Measurements from ENCODE around the gene YY1. TPM values are rescaled to one million over a fixed set of nuclear protein-coding genes. Genes with fewer than 3 reads are reported as not detected.
"Not testable (repeated sequence)": the region's sequence is repeated elsewhere in the genome, so short reads cannot be mapped to it uniquely, and the experiment has no call there.

YY1 gene
- total RNA-seq, 1 experiment from 2014 or later = 44.1 TPM

DNA sequence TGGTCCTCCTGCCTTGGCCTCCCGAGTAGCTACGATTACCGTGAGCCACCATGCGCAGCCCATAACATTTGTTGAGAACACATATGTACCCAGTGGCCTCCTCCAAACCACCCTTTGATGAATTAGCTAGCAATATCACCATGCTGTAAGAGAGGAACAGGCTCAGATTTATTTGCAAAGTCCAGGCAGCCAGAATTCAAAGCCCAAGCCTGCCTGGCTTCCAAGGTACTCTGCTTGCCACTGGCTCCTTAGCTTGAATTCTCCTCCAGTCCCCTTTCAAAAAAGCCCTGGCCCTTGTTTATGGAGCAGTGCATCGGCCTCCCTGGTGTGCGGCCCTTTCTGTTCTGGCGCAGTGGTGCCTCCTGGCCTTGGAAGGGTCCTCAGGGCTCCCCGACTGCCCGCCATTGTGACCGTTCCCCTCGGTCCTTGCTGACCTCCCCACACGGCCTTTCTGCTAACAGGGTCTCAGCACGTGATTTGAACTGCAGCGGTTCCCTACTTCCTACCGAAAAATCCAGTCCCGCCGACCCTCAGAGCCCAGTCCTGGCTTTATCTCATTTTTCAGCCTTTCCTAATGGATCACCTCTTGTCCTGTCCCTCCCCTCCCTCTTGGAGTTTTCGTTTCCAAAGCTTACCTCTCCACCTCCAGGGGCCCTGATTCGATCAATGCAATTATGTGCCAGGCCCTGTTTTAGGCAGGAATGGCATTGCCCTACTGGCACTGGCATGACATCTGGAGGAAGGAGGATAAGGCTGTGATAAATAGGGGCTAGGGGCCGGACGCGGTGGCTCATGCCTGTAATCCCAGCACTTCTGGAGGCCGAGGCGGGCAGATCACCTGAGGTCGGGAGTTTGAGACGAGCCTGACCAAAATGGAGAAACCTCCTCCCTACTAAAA is 45.3 kb downstream of the YY1 start:
- no peak for DNase-seq (ENCODE audit: low read depth)

DNA sequence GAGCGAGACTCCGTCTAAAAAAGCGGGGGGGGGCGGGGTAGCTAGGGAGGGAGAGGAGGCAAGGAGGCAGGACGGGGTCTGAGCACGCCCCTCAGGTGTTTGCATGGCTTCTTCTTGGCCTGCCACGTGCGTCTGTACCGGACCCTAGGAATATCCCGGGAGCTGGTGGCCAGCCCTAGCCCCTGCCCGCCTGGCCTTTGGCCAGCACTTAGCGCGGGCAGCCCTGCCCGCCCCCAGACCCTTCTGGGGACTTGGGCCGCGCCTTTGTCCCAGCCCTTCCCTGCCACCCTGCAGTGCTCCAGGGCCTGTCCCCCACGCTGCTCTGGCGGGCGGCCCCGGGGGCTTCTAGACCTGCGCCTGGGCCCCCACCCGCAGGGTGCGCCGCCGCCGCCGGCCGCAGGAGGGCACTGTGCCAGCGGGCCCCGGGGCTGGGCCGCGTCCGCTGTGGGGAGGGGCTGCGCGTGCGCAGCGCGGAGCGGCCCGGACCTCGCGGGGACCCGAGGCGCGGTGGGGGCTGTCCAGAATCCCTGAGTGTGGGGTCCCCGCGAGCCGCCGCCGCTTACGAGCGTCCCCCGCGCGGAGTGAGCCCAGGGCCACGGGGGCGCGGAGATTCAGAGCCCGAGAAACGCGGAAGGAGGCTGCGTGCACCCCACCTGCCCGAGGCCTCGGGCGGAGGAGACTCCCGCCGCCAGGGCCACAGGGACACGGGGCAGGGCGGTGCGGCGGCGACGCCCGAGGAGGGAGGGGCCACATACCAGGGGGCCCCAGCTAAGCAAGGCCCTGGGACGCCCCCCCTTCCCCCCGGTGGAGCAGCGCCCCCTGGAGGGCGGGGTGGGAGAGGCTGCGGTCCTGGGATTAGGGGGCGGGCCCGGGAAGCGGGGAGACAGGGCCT is 46.3 kb downstream of the YY1 start:
- peak; percentile 79 for DNase-seq (ENCODE audit: low read depth)

DNA sequence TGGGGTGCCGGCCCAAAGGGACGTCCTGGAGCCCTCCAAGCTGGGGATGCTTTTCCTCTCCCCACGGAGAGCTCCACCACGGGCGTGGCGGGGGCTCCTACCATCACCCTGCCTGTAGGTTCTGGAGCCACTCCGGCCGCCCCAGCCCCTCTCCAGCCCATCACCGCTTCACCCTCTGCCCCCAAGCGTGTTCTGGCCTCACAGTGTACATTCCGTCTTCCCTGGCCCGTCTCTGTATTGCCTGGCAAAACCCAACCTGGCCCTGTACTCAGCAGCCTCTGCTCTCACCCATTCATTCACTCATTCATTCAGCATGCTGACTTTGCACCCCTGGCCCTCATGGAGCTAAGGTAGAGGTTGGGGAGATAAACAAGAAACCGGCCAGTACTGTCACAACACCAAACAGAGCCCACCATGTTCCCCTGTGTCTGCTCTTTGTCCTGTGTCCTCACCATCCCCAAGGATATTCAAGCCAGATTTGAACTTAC is 47.0 kb downstream of the YY1 start:
- no peak for DNase-seq (ENCODE audit: low read depth)

DNA sequence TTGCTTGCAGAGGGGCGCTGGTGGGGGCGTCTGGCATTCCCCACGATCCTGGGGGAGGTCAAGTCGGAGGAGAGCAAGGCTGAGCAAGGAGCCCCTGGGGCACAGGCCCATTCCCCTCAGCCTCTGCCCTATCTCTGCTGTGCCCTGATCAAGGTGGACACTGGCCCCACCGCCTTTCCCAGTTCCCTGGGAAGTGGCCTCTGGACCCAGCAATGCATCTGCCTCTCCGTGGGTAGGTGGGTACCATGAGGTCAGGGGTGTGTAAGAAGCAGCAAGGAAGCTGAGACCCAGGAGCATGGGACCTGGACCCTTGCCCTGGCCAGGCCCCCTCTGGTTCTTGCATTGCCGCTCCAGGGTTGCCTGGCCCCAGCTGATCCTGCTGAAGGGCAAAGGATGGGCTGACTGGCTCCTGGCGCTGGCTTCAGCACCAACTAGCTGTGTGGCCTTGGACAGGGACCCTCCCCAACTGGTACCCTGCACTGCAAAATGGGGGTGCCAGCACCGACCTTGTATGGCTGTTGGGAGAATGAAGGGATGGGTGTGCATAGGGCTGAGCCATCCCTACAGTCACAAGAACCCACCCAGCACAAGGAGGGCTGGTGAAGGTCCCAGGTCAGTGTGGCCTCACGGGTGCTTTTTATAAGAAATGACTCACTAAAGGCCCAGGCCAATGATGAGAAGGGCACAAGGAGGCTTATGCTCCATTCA is 47.7 kb downstream of the YY1 start:
- DNase-seq (ENCODE audit: low read depth) = no peak

DNA sequence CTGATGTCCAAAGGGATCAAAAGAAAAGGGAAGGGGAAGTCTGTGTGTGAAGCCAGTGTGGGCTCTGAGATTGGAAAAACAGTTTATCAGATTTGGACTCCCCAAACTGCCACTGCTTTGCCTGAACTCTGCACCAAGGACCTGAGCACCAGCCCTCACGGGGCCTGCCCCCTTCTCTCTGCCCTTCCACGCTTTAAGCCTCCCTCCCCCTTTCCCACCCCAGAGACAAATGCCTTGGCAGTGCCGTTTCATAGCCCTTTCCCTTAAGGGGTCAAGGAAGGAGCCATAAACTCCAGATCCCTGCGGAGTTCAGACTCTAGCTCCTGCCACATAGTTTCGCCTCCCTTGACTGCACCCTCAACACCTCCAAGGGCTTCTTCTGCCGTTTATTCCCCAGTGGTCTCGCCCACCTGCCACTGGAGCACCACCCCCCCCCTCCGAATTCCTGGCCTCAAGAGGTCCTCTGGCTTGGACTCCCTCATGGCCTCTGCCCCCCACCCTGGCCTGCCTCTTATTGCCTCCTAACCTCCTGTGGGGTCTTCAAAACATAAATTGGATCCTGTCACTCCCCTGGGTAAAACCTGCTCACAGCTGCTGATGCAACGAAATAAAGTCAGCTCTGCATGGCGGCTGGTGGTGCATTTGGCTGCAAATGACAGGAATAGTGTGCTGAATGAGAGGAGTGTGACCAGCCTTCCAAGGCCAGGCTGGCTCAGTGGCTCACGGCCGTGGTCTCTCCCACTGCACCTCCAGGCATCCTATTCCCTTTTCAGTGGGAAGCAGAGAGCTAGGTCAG is 48.5 kb downstream of the YY1 start:
- DNase-seq (ENCODE audit: low read depth) = no peak

DNA sequence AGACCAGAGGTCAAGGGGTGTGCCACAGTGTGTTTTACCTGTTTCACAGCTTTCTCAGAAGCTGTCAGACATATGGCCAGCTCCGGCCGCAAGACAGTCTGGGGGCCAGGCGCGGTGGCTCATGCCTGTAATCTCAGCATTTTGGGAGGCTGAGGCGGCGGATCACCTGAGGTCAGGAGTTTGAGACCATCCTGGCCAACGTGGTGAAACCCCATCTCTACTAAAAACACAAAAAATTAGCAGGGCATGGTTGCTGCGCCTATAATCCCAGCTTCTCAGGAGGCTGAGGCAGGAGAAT is 49.0 kb downstream of the YY1 start:
- not testable (repeated sequence) for DNase-seq (ENCODE audit: low read depth)

DNA sequence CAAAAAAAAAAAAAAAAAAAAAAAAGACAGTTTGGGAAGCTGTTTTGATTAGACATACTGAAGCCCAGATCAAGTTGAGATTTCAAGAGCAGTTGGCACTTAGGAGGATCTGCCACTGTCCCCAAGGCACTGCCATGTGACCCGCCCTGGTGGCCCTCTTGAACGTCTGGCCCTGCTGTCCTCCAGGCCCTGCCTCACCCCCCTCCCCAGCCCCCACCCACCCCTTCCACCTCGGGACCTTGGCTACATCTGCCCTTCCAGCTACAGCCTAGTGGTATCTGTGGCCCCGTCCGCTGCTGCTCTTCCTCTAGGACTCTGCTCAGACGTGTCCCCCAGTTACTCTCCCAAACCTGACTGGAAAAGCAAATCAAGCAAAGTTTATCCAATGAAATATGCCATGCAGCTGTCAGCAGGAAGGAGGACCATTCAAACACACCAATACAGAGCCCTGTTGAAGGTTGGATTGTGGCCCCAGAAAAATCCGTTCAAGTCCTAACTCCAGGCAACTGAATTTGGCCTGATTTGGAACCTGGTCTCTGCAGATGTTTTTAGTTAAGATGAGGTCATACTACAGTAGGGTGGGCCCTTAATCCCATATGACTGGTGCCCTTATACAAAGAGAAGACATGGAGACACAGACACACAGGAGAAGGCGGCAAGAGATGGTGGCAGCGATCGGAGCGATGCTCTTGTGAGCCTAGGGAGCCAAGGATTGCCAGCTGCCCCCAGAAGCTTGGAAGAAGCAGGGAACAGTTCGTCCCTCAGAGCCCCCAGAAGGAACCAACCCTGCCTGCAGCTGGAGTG is 49.6 kb downstream of the YY1 start:
- no peak for DNase-seq (ENCODE audit: low read depth)

DNA sequence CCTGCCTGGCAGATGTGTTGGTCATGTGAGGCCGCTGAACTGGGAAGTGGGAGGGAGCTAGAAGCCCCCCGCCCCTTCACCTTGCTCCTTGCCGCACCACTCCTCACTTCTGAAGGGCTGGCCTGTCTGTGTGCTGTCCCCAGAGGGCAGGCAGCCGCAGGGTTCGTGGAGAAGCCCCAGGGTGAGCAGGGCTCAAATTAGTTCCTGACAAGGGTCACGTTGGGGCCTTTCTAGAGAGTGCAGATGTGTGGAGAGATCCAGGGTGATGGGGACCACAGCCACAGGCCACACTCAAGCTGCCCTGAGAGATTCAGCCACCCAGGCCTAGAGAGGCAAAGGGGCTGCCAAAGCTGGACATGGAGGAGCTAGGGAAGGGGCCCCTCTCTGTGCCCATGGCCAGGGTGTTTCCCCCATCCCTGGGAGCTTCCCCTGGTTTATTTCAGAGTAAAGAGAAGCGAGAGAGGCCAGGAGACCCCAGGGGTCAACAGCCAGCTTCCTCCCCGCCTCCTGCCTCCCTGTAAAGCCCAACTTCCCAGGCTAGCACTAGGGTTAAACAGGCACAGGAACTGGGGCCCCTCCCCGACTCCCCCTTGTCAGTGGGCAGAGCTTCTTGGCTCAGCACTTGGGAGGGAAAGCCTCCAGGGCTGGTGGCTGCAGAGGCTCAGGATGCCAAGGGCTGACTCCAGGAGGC is 51.1 kb downstream of the YY1 start:
- no peak for DNase-seq (ENCODE audit: low read depth)

DNA sequence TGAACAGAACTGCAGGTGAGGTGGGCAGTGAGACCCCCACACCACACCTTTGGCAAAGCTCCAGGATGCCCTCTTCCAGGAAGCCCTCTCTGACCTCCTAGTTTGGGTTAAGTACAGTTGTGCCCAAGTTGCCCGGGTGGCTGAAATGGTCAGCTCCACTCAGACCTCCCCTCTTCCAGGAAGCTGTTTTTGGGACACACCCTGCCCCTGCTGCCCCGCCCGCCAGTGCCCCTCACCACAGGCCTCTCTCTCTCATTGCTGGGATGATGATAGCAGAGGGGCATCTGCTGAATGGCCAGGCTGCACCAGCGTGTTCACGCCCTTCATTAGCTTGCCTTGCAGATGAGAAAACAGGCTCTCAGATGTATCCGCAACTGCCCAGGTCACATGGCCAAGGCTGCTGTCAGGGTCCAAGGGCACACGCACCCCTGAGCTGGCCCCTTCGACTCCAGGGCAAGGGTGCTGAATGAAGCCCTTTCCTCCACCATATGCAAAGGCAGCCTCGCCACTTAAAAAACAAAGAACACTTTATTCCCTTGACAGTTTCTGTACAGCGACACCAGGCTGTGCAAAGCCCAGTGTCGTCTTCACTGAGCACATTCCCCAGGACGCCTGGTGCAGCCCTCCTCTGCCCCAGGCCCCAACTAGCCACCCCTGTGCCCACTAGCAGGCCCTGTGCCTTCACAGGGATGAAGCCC is 51.8 kb downstream of the YY1 start:
- DNase-seq (ENCODE audit: low read depth) = no peak

DNA sequence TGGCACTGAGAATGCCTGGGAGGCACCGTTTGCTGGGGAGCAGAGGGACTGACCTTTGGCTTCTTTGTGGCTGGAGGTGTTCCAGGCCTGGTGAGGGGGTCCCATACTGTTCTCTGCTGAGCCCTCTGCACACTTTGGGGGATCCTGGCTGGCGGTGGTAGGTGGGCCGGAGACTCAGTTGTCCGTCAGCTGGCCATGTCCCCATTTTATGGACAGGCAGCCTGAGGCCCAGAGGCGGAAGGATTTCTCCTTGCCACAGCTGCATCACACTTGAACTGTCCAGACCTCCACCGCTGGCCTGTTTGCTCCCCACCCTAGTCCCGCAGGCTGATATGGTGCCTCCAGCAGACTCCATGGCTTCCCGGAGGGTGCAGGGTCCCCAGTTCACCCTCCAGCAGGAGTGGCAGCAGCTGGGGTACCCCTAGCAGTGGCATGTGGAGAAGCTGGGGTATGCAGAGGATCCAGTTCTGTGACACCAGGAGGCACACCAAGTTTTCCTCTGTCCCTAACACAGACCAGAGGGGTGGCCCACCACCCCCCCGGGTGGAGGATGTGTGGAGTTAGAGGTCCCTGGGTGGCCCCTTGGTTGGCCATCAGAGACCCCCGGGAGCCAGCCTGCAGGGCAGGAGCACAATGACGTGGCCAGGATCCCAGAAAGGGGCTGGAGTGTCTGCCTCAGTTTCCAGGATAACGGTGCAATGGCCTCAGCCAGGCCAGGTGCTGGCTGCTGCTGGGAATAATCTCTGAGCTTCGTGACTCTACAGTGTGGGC is 52.5 kb downstream of the YY1 start:
- no peak for DNase-seq (ENCODE audit: low read depth)

DNA sequence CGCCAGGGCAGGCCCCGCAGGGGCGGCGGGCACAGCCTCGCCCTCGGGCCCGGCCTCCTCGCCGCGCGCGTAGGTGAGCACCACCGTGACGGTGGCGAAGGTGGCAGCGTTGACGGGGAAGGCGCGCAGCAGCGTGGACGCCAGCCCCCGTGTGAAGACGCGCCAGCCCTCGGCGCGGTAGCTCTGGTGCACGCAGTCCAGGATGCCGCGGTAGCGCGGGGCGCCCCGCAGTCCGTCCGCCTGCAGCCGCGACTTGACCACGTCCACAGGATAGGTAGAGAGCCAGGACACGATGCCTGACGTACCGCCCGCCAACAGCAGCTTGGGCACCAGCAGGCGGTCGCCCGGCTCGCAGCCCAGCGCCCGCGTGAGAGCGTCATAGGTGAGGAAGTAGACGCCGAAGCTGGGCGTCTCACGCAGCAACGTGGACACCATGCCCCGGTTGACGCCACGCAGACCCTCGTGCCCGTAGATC is 53.4 kb downstream of the YY1 start:
- DNase-seq (ENCODE audit: low read depth) = no peak

DNA sequence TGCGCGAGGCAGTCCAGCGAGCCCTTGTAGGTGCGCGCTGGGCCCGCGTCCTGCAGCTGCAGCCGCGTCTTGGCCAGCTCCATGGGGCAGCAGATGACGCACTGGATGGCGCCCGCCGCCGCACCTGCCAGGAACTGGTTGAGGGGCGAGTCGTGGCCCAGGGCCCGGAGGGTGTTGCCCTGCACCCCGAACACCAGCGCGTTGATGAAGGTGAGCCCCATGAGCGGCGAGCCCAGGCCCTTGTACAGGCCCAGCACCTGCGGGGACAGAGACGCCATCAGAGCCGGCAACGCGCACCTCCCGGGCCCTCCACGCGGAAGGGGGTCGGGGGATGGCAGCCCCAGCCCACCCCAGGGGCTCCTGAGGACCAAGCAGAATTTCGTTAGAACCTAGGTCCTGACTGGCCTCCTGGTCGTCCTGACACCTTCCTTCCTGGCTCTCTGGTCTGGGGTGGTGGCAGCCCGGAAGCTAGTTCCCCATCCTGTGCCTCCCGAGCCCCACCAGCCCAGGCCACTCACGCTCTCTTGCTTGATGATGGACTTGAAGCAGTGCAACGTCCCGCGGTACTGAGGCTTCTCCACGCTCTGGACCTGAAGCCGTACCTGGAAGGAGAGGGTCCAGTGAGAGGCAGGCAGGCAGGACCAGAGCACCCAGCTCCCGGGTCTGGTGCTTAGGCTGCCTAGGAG is 54.0 kb downstream of the YY1 start:
- DNase-seq (ENCODE audit: low read depth) = no peak

DNA sequence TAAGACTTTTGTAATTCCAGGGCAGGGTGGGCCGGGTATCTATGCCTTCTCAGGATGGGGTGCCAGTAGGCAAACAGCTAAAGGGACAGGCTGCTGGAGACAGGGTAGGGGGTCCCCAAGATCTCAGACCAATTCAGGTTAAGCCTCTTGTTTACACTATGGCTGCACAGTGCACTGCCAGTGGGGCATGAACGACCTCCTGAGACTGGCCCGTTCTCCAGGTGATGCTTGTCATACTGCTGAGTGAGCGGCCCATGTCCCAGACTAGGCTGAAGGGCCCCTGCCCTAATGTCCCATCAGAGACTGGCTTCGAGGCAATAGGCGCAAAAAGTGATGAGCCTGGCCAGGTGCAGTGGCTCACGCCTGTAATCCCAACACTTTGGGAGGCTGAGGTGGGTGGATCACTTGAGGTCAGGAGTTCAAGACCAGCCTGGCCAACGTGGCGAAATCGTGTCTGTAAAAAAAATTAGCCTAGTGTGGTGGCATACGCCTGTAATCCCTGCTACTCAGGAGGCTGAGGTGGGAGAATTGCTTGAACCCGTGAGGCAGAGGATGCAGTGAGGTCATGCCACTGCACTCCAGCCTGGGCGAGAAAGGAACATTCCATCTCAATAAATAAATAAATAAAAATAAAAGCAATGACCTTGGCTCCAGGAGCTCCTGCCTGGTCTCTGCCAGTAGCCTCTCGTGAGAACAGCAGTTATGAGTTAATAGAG is 54.7 kb downstream of the YY1 start:
- DNase-seq (ENCODE audit: low read depth) = no peak

DNA sequence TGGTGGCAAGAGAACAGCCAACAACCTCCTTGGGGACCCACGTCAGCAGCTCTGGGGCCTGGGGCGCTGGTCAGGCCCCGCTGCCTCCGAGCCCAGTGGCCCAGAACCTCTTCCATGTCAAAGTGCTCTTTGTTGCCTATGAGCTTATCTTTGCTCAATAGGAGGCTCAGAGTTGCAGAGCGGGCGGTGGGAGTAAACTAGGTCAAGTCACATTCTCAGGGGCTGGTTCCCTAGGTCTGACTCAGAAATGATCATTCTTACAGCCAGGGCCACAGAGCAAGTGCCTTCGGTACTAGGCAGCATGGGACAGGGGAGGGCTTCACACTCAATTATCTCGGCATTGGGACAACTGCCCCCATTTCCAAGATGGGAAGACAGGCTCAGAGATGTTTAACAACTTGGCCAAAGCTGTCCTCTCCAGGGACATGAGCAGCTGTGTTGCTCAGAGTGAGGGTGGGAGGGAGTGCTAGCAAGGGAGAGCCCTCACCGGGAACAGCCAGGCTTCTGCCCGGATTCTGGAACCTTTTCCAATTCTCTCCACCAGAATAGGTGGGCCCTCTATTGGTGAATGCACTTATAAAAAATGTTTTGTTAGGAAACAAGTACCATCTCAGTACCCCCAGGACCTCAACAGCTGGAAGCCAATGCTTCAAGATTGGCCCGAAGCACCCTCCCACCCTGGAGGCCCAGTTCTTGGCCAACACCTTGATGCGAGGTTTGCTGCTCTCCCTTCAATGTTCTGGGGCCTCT is 55.4 kb downstream of the YY1 start:
- DNase-seq (ENCODE audit: low read depth) = peak; percentile 4

DNA sequence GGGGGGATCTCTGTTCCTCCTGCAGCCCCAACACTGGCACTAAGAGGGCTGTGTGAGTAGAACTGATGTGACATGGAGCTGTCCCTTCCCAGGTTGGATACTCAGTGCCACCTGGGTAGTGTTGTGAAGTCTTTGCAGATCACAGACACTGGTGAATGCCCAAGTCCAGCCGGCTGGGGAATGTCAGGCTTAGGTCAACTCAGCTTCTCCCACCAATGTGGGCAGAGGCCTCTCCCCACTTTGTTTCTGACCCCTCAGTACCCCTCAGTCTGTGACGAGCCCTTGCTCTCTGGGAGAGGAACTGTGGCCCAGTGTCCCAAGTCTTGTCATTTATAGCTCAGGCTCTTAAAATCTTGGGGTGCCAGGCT is 56.0 kb downstream of the YY1 start:
- DNase-seq (ENCODE audit: low read depth) = peak; percentile 2

DNA sequence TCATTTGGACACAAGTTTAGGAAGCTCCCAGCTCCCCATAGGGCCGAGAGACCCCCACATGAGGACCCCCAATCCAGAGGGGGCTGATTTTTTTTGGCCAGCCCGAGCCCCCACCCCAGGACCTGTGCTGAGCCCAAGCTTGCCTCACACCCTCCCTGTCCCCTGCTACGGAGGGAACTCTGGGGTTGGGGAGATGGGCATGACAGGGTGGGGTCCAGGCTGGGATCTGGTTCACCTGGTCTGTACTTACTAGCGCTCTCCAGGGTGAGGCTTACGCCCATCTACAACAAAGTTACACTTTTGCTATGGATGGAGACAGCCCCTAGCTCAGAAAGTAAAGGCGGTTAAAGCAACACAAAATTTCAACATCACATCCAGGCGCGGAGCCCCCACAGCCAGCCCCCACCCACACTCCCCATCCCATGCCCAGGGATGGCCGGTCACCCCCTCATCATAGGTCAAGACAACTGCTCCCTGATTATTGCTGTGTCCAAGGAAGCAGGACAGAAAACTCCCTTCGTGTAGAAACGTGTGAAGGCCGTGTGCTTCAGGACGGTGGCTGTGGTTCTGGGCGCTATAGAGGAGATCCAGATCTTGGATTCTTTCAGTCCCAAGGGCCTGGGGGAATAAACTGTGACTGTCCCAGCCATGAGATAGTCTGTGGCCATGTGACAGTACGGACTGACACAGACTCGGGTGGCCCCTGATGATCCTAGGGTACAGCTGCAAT is 56.6 kb downstream of the YY1 start:
- no peak for DNase-seq (ENCODE audit: low read depth)

Data from Daoy (cell line).